C4-2B (cell line): Measurements from ENCODE around the gene TMEM109.

ENCODE experiments used
- ZFX ChIP-seq: fragments of 450-650 bp; IDR thresholded peaks from 2 replicates; pipeline ENCODE4 v1.6.1; 2017
- TF ChIP-seq, protein P1 (sequence below): fragments of 450-650 bp; conservative IDR thresholded peaks from 2 replicates; pipeline ENCODE4 v1.5.1; 2017; ENCODE audit warnings: mild to moderate bottlenecking

DNA sequence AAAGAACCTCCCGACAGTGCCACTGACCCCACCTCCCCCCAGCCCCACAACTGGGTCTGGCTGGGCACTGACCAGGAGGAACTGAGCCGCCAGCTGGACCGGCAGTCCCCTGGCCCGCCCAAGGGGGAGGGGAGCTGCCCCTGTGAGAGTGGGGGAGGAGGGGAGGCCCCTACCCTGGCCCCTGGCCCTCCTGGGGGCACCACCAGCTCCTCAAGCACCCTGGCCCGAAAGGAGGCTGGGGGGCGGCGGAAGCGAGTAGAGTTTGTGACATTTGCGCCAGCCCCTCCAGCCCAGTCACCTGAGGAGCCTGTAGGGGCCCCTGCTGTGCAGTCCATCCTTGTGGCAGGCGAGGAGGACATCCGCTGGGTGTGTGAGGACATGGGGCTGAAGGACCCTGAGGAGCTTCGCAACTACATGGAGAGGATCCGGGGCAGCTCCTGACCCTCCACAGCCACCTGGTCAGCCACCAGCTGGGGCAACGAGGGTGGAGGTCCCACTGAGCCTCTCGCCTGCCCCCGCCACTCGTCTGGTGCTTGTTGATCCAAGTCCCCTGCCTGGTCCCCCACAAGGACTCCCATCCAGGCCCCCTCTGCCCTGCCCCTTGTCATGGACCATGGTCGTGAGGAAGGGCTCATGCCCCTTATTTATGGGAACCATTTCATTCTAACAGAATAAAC lies 22.6 kb downstream of the TMEM109 start:
- TF ChIP-seq, protein P1, sequence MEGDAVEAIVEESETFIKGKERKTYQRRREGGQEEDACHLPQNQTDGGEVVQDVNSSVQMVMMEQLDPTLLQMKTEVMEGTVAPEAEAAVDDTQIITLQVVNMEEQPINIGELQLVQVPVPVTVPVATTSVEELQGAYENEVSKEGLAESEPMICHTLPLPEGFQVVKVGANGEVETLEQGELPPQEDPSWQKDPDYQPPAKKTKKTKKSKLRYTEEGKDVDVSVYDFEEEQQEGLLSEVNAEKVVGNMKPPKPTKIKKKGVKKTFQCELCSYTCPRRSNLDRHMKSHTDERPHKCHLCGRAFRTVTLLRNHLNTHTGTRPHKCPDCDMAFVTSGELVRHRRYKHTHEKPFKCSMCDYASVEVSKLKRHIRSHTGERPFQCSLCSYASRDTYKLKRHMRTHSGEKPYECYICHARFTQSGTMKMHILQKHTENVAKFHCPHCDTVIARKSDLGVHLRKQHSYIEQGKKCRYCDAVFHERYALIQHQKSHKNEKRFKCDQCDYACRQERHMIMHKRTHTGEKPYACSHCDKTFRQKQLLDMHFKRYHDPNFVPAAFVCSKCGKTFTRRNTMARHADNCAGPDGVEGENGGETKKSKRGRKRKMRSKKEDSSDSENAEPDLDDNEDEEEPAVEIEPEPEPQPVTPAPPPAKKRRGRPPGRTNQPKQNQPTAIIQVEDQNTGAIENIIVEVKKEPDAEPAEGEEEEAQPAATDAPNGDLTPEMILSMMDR = no peak
- no peak for TF ChIP-seq ZFX
